ENCODE measurements around the gene TUT1.

The TUT1 gene

GRCh38 chr11:62591448-62592145 lies at the start of gene TUT1:
Gene TUT1, minus strand, starts transcription at chr11:62591523. Its CDS starts 38 bp downstream, at chr11:62591485.
- TF ChIP-seq, protein P1, sequence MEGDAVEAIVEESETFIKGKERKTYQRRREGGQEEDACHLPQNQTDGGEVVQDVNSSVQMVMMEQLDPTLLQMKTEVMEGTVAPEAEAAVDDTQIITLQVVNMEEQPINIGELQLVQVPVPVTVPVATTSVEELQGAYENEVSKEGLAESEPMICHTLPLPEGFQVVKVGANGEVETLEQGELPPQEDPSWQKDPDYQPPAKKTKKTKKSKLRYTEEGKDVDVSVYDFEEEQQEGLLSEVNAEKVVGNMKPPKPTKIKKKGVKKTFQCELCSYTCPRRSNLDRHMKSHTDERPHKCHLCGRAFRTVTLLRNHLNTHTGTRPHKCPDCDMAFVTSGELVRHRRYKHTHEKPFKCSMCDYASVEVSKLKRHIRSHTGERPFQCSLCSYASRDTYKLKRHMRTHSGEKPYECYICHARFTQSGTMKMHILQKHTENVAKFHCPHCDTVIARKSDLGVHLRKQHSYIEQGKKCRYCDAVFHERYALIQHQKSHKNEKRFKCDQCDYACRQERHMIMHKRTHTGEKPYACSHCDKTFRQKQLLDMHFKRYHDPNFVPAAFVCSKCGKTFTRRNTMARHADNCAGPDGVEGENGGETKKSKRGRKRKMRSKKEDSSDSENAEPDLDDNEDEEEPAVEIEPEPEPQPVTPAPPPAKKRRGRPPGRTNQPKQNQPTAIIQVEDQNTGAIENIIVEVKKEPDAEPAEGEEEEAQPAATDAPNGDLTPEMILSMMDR (IDR thresholded peaks at IDR 0.05; ENCODE audit: low read depth, low read length), result no peak
- peak; percentile 97 for DNase-seq
- peaks cover 56% of the 10 kb centered on the region for H3K36me3 ChIP-seq
- H3K4me3 ChIP-seq (ENCODE audit: low read depth, low read length), result peak within 1 kb of the TSS; percentile 59
- H3K27me3 ChIP-seq (ENCODE audit: insufficient read depth, low read depth, severe bottlenecking), result no peaks in the 10 kb centered on the region
- no peaks in the 10 kb centered on the region for H3K9me3 ChIP-seq (ENCODE audit: severe bottlenecking)
- H3K27ac ChIP-seq, result peak within 1 kb of the TSS; percentile 96

GRCh38 chr11:62632492-62632891 lies 41.2 kb upstream of the TUT1 start:
- no peak for DNase-seq
- H3K4me3 ChIP-seq (ENCODE audit: low read depth, low read length), result no peak overlapping the region
- no peaks in the 10 kb centered on the region for H3K27me3 ChIP-seq (ENCODE audit: insufficient read depth, low read depth, severe bottlenecking)
- no peak overlapping the region for H3K27ac ChIP-seq
- TF ChIP-seq, protein P1 (IDR thresholded peaks at IDR 0.05; ENCODE audit: low read depth, low read length), result no peak
- no peaks in the 10 kb centered on the region for H3K9me3 ChIP-seq (ENCODE audit: severe bottlenecking)
- H3K36me3 ChIP-seq, result peaks cover 89% of the 10 kb centered on the region

- Histone ChIP-seq H3K27me3 (ENCODE audit: insufficient read depth, low read depth, severe bottlenecking) (no peaks in the 10 kb centered on the region), H3K27ac (no peak overlapping the region), H3K4me3 (ENCODE audit: low read depth, low read length) (no peak overlapping the region), H3K9me3 (ENCODE audit: severe bottlenecking) (no peaks in the 10 kb centered on the region), H3K36me3 (peaks cover 78% of the 10 kb centered on the region)
- TF ChIP-seq, protein P1 (IDR thresholded peaks at IDR 0.05; ENCODE audit: low read depth, low read length), result peak; percentile 36; the same call in 1 of the 2 replicates
- no peak for DNase-seq
These were observed 36.4 kb upstream of the TUT1 start for GRCh38 chr11:62627713-62628112.

DNA sequence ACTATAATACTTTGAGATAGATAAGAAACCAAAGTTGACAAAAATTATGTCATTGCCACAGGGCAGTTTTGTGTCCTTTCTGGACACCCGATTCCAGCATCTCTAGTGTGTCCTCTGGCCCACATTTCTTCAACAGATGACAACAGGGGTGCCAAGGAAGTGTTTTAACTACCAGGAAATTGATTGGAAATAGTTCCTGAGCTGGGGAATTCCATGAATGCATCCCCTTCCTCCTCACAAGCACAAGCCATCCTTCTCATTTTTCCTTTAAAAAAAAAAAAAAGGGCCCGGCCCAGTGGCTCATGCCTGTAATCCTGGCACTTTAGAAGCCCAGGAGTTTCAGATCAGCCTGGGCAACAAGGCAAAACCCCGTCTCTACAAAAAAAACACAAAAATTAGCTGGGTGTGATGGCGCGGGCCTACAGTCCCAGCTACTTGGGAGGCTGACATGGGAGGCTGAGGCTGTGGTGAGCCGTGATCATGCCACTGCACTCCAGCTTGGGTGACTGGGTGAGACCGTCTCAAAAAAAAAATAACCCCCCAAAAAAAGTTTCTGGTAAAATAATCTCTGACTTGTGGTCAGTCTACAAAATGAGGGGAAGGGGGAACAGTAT lies 31.3 kb upstream of the TUT1 start:
- no peaks in the 10 kb centered on the region for H3K9me3 ChIP-seq (ENCODE audit: severe bottlenecking)
- H3K27ac ChIP-seq, result peak overlapping the region; percentile 57
- DNase-seq, result no peak
- H3K4me3 ChIP-seq (ENCODE audit: low read depth, low read length), result peak overlapping the region; percentile 39
- TF ChIP-seq, protein P1 (IDR thresholded peaks at IDR 0.05; ENCODE audit: low read depth, low read length), result no peak
- no peaks in the 10 kb centered on the region for H3K27me3 ChIP-seq (ENCODE audit: insufficient read depth, low read depth, severe bottlenecking)
- peaks cover 30% of the 10 kb centered on the region for H3K36me3 ChIP-seq

DNA sequence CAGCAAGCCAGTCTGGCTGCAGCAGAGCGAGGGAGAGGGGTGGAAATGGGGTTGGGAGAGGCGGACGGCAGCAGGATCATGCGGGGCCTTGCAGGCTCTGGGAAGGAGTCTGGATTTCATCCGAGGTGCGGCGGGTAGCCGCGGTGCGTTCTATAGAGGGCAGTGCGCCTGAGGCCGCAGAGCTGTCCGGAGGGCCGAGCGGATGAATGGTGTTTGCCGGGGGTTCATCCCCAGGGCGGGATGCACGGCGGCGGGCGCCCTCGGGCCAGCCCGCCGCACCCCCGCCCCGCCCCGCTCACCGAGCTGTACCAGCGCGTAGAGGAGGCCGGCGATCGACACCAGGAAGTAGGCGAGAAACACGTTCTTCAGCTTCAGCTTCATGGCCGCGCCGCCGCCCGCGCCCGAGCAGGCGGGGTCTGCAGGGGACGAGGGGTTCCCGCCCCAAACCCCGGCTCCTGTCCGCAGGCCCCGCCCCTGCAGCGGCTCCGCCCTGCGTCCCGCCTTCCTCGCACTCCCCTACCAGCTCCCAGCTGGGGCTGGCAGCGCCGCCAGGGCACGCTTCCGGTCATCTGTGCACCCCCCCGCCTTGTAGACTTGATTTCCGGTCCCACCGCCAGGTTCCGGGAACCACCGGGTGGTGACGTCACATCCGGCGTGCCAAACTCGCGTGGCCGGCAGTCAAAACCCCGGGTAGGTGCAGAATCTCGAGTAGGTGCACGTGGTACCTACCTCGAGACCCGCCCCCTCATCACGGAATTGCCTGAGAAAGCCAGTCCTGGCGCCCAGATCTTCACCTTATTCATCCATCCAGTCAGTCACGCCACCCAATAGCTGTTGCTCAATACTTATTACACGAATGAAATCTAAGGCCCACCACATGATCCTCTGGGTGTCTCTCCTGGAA lies 30.5 kb upstream of the TUT1 start, which contains the start of gene B3GAT3:
B3GAT3 (minus strand) TSS at position 420 of the 904 bp plus-strand sequence; CDS start at position 381, 39 bp downstream.
- peak within 1 kb of the TSS; percentile 69 for H3K4me3 ChIP-seq (ENCODE audit: low read depth, low read length)
- no peaks in the 10 kb centered on the region for H3K27me3 ChIP-seq (ENCODE audit: insufficient read depth, low read depth, severe bottlenecking)
- peak; percentile 99 for DNase-seq
- peaks cover 28% of the 10 kb centered on the region for H3K36me3 ChIP-seq
- no peaks in the 10 kb centered on the region for H3K9me3 ChIP-seq (ENCODE audit: severe bottlenecking)
- TF ChIP-seq, protein P1 (IDR thresholded peaks at IDR 0.05; ENCODE audit: low read depth, low read length), result no peak
- H3K27ac ChIP-seq, result peak within 1 kb of the TSS; percentile 86

All from WERI-Rb-1 (cell line).